Spinal cord (tissue), 10 donors: ENCODE results near the gene ZBTB42. TPM values are rescaled to one million over a fixed set of nuclear protein-coding genes. Genes with fewer than 3 reads are reported as not detected.
"Not testable (repeated sequence)": the region's sequence is repeated elsewhere in the genome, so short reads cannot be mapped to it uniquely, and the experiment has no call there.

ENCODE experiments used
- DNase-seq, 6 donors: peaks; one replicate each; pipeline versions ENCODE4 v3.0.0 to v3.0.0-alpha.2; 2013 to 2015; ENCODE audit warnings: low spot score in 6 of 6, low read depth in 4 of 6
- H3K27ac ChIP-seq: one replicate; pipeline ENCODE4 v1.5.1; 2013; ENCODE audit warnings: low read depth, low read length, control low read depth
- H3K27me3 ChIP-seq: one replicate; pipeline ENCODE4 v1.6.1; 2013; ENCODE audit warnings: low read length; ENCODE audit not compliant: control insufficient read depth, insufficient read depth
- H3K36me3 ChIP-seq: one replicate; pipeline ENCODE4 v1.6.1; 2013; ENCODE audit warnings: low read length; ENCODE audit not compliant: control insufficient read depth, insufficient read depth
- H3K4me1 ChIP-seq: one replicate; pipeline ENCODE4 v1.6.1; 2013; ENCODE audit warnings: low read length; ENCODE audit not compliant: control insufficient read depth, insufficient read depth
- H3K4me3 ChIP-seq: one replicate; pipeline ENCODE4 v1.5.1; 2013; ENCODE audit warnings: low read depth, low read length, control low read depth
- H3K9me3 ChIP-seq: one replicate; pipeline ENCODE4 v1.6.1; 2013; ENCODE audit warnings: low read length; ENCODE audit not compliant: control insufficient read depth, insufficient read depth
- WGBS: methylation state at CpG from one replicate; pipeline ENCODE4 v1.1.5; 2013; ENCODE audit warnings: missing lambda C conversion rate; ENCODE audit not compliant: insufficient coverage; 5-methylcytosine and 5-hydroxymethylcytosine counted together
- polyA plus RNA-seq, 2 donors: library from polyadenylated mRNA; unstranded; fragments of 120-200 nt; gene quantifications; one replicate each; pipeline ENCODE4 v1.2.1, GENCODE V29; 2013; ENCODE audit not compliant: insufficient read length in 2 of 2
- total RNA-seq, 2 donors: library from RNA; depleted of rRNA in 1 of 2; stranded (reverse); fragments of 120-200 nt in 1 of 2; fragments of >200 nt in 1 of 2; gene quantifications; one replicate each; pipeline versions ENCODE4 v1.2.3 to v1.2.4, GENCODE V29; 2013 to 2014
- donor health status: healthy.

ZBTB42 gene
- total and polyA plus RNA-seq, 4 donors: 0.99 to 2.3 (median 1.9) TPM

DNA sequence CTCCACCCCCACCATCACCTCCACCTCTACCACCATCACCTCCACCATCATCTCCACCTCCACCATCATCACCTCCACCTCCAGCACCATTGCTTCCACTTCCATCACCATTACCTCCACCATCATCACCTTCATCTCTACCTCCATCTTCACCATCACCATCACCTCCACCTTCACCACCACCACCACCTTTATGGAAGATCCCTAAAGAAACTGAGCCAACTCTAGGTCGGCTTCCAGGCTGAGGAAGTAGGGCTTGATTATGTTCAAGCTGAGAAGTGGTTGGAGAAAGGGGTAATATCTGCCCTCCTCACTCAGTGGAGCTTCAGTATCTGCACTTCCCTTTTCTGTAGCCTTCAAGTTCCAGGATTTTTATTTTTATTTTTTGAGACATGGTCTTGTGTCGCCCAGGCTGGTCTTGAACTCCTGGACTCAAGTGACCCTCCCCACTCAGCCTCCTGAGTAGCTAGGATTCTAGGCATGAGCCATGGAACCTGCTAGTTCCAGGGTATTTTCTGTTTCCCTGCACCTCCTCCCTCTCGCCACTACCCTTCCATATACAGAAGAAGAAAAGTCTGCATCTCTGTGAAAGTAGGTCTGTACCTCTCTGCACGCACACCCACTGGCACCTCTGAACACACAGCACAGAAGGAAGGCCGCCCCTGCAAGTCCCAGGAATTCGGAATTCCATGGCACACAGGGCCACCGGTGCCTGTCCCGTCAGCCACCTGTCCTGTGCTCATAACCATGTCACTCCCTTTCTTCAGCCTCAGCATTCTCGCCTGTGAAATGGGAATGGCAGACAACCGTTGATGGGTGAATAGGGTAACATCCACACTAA, 5.9 kb downstream of the ZBTB42 start:
- peaks cover under 1% of the 10 kb centered on the region for H3K4me1 ChIP-seq
- DNase-seq: no peak
- no peaks in the 10 kb centered on the region for H3K9me3 ChIP-seq
- H3K27me3 ChIP-seq: peaks cover 6% of the 10 kb centered on the region
- H3K4me3 ChIP-seq: no peak overlapping the region
- H3K27ac ChIP-seq: no peak overlapping the region
- WGBS: 87% methylated on average over 8 of the region's 10 CpGs
- peaks cover 24% of the 10 kb centered on the region for H3K36me3 ChIP-seq

GRCh38 chr14:104808456-104808855, 7.6 kb downstream of the ZBTB42 start:
- Histone ChIP-seq H3K27me3 (no peaks in the 10 kb centered on the region), H3K4me3 (no peak overlapping the region), H3K4me1 (no peaks in the 10 kb centered on the region), H3K9me3 (no peaks in the 10 kb centered on the region), H3K27ac (no peak overlapping the region), H3K36me3 (peaks cover 18% of the 10 kb centered on the region)
- 80% methylated on average over 4 of the region's 6 CpGs for WGBS
- no peak for DNase-seq

DNA sequence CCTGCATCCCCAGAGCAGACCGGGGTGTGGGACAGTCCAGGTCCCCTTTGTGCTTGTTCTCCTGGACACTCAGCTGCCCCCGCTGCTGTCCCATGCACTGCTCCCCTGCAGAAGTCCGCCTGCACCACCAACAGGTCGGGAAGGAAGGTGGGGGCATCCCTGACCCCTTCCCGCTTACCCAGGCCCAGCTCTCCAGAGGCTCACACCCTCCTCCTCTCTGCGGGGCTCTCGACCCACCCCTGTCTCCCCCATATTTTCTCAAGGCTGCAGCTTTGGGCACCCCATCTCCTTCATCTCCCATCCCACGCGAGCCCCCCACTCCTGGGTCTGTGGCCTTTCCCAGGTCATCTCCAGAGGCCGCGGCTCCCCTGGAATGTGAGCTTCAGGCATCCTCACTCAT, 9.4 kb downstream of the ZBTB42 start:
- Histone ChIP-seq H3K9me3 (no peaks in the 10 kb centered on the region), H3K36me3 (peaks cover 18% of the 10 kb centered on the region), H3K4me3 (no peak overlapping the region), H3K27ac (no peak overlapping the region), H3K4me1 (peaks cover 13% of the 10 kb centered on the region), H3K27me3 (no peaks in the 10 kb centered on the region)
- WGBS: 88% methylated on average over 10 of the region's 11 CpGs
- DNase-seq: no peak

DNA sequence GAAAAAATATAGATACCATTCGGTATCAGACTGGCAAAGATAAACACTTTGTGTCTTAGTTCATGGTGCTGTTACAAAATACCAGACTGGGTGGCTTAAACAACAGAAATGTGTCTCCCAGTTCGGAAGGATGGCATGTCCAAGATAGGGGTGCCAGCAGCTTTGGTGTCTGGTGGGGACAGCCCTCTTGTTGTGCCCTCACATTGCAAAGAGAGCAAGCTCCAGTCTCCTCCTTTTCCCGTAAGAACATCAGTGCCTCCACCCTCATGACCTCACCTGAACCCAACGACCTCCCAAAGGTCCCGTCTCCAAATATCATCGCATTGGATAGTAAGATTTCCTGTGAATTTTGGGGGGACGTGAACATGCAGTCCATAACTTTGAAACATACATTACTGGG, 12.4 kb downstream of the ZBTB42 start:
- Histone ChIP-seq H3K36me3 (peaks cover 18% of the 10 kb centered on the region), H3K4me1 (peaks cover 27% of the 10 kb centered on the region), H3K4me3 (no peak overlapping the region), H3K27me3 (no peaks in the 10 kb centered on the region), H3K9me3 (no peaks in the 10 kb centered on the region), H3K27ac (no peak overlapping the region)
- WGBS: 67% methylated on average over 1 of the region's 7 CpGs
- DNase-seq: no peak

DNA sequence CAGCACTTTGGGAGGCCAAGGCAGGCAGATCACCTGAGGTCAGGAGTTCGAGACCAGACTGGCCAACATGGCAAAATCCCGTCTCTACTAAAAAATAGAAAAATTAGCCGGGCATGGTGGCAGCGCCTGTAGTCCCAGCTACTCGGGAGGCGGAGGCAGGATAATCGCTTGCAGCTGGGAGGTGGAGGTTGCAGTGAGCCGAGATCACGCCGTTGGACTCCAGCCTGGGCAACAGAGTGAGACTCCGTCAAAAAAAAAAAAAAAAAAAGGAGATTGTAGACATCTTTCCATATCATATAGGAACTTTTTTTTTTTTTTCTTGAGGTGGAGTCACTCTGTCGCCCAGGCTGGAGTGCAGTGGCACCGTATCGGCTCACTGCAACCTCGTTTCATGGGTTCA, 13.8 kb downstream of the ZBTB42 start:
- H3K4me3 ChIP-seq: peak overlapping the region; percentile 77
- WGBS: 70% methylated on average over 2 of the region's 15 CpGs
- not testable (repeated sequence) for H3K27me3 ChIP-seq, H3K9me3 ChIP-seq, DNase-seq, H3K27ac ChIP-seq
- peaks cover 27% of the 10 kb centered on the region for H3K4me1 ChIP-seq
- H3K36me3 ChIP-seq: peaks cover 19% of the 10 kb centered on the region

DNA sequence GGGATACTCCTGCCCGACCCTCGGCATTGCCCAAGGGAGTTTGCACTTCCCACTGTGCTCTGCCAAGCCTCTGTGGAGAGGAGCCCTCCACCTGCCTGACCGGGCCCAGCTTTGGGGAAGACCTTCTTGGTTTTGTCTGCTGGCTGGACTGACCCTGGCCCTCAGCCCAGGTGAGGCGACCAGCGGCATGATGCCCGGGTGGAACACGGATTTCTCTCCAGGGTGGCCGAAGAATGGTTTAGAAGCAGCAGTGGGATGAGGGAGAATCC, 15.6 kb downstream of the ZBTB42 start:
- WGBS: under 1% methylated on average over 6 of the region's 8 CpGs
- peaks cover 36% of the 10 kb centered on the region for H3K4me1 ChIP-seq
- H3K27me3 ChIP-seq: no peaks in the 10 kb centered on the region
- DNase-seq: no peak
- peaks cover 13% of the 10 kb centered on the region for H3K36me3 ChIP-seq
- H3K4me3 ChIP-seq: peak overlapping the region; percentile 77
- H3K9me3 ChIP-seq: no peaks in the 10 kb centered on the region
- H3K27ac ChIP-seq: peak overlapping the region; percentile 92

GRCh38 chr14:104817930-104818713, 17.2 kb downstream of the ZBTB42 start:
- Histone ChIP-seq H3K9me3 (no peaks in the 10 kb centered on the region), H3K27ac (no peak overlapping the region), H3K4me1 (peaks cover 36% of the 10 kb centered on the region), H3K36me3 (peaks cover 12% of the 10 kb centered on the region), H3K4me3 (no peak overlapping the region), H3K27me3 (no peaks in the 10 kb centered on the region)
- WGBS: 94% methylated on average over 7 of the region's 8 CpGs
- no peak for DNase-seq

DNA sequence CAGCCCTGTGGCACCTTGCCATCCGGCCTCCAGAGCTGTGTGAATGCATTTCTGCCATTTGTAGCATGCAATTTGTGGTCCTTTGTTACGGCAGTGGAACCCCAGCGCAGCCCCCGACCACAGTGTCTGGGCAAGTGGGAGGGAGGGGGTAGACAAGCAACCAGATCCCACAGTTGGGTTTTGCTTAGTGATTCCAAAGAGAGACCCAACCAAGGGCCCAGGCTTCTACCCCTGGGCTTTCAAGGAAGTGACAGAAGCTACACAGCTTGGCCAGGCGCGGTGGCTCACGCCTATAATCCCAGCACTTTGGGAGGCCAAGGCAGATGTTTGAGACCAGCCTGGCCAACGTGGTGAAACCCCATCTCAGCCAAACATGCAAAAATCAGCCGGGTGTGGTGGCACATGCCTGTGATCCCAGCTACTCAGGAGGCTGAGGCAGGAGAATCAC, 17.8 kb downstream of the ZBTB42 start:
- Histone ChIP-seq H3K4me1 (peaks cover 36% of the 10 kb centered on the region), H3K4me3 (no peak overlapping the region), H3K9me3 (no peaks in the 10 kb centered on the region), H3K27ac (no peak overlapping the region), H3K27me3 (no peaks in the 10 kb centered on the region), H3K36me3 (peaks cover 12% of the 10 kb centered on the region)
- no peak for DNase-seq
- WGBS: 87% methylated on average over 9 of the region's 9 CpGs

GRCh38 chr14:104819361-104819781, 18.5 kb downstream of the ZBTB42 start:
- no peak for DNase-seq
- H3K9me3 ChIP-seq: no peaks in the 10 kb centered on the region
- peaks cover 12% of the 10 kb centered on the region for H3K36me3 ChIP-seq
- no peak overlapping the region for H3K27ac ChIP-seq
- no peaks in the 10 kb centered on the region for H3K27me3 ChIP-seq
- H3K4me3 ChIP-seq: no peak overlapping the region
- WGBS: 84% methylated on average over 9 of the region's 12 CpGs
- H3K4me1 ChIP-seq: peaks cover 33% of the 10 kb centered on the region
